Body of pancreas (tissue), 4 donors: Measurements from ENCODE around the gene SMIM44.

Experiments
- POLR2A ChIP-seq, 3 donors: fragments of 450-650 bp; IDR thresholded peaks; one replicate each; pipeline ENCODE4 v1.6.1; 2016; ENCODE audit warnings: antibody characterized with exemption in 3 of 3, mild to moderate bottlenecking in 2 of 3
- TF ChIP-seq, protein P1 (sequence below), 7 experiments: fragments of 450-650 bp in 4 of 7; fragments of 200-600 bp in 3 of 7; sonication (generic) in 3 of 7; IDR thresholded peaks; one replicate each; pipeline ENCODE4 v1.5.1; 2016 to 2019; ENCODE audit warnings: antibody characterized with exemption in 7 of 7

DNA sequence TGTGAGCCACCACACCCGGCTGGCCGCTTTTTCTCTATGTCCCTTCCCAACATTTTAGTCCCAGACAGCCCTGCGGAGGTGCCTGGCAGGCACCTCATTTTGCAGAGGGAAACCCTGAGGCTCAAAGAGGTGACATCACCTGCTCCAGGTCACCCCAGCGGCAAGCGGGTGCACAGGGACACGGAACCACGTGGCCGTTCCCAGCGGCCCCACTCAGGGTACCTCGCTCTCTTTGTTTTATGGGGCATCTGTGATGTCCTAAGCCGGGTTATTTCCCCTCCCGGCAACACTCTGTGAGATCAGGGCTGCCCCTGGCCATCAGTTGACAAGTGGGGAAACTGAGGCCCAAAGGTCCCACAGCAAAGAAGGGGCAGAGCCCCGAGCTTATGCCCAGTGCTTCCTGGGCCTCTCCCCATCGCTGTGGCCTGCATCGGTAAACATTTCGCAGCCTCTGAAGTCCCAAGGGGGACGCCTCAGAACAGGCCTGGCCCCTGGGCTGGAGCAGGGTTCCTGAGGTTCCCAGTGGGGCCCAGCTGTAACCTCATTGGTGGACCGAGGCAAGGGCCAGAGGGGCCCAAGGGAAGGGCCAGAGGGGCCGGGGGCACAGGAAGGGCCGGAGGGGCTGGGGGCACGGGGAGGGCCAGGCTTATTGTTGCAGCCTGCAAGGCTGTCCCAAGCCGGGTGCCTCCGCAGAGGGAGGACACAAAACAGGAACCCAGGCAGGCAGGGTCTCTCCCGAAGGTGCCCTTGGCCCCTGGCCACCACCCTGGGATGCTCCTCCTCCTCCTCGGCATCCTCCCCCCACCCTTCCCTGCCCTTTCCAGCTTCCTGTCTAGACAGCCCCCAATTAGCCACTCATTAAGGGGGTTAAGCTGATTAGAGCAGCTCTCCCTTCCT is 41.9 kb downstream of the SMIM44 start:
- TF ChIP-seq POLR2A (IDR thresholded peaks at IDR 0.05): no peak
- TF ChIP-seq, protein P1, sequence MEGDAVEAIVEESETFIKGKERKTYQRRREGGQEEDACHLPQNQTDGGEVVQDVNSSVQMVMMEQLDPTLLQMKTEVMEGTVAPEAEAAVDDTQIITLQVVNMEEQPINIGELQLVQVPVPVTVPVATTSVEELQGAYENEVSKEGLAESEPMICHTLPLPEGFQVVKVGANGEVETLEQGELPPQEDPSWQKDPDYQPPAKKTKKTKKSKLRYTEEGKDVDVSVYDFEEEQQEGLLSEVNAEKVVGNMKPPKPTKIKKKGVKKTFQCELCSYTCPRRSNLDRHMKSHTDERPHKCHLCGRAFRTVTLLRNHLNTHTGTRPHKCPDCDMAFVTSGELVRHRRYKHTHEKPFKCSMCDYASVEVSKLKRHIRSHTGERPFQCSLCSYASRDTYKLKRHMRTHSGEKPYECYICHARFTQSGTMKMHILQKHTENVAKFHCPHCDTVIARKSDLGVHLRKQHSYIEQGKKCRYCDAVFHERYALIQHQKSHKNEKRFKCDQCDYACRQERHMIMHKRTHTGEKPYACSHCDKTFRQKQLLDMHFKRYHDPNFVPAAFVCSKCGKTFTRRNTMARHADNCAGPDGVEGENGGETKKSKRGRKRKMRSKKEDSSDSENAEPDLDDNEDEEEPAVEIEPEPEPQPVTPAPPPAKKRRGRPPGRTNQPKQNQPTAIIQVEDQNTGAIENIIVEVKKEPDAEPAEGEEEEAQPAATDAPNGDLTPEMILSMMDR (IDR thresholded peaks at IDR 0.05): no peak
